Measurements from ENCODE around the gene SPATA19.

SPATA19 gene

DNA sequence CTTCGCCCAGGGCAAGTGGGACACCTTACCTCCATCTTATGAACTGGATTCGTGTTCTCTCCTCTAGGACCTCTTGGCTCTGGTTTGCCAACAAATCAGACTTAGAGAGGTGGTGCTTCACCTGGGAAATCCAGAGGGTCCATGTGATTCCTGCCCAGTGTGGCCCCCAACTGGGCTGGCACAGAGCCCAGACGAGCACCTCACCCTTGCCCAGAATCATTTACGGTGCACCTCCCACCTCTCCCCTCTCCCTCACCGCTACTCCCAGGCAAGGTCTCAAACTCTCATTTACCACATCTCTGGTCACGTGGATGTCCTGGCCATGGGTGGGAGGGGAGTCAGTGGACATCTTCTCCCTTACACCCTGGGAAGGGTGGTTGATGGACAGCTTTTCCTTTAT, 1.1 kb downstream of the SPATA19 start:
- no peak for TF ChIP-seq CTCF (conservative IDR thresholded peaks at IDR 0.05; ENCODE audit: low read depth, low read length)
- H3K4me3 ChIP-seq (ENCODE audit: low read length) = no peak overlapping the region
- no peak for DNase-seq (ENCODE audit: low read depth)

GRCh38 chr11:133843454-133843987, 1.8 kb downstream of the SPATA19 start:
- no peak for TF ChIP-seq CTCF (conservative IDR thresholded peaks at IDR 0.05; ENCODE audit: low read depth, low read length)
- no peak for DNase-seq (ENCODE audit: low read depth)
- H3K4me3 ChIP-seq (ENCODE audit: low read length) = no peak overlapping the region

GRCh38 chr11:133842730-133843129, 2.6 kb downstream of the SPATA19 start:
- no peak for TF ChIP-seq CTCF (conservative IDR thresholded peaks at IDR 0.05; ENCODE audit: low read depth, low read length)
- no peak for DNase-seq (ENCODE audit: low read depth)
- no peak overlapping the region for H3K4me3 ChIP-seq (ENCODE audit: low read length)

DNA sequence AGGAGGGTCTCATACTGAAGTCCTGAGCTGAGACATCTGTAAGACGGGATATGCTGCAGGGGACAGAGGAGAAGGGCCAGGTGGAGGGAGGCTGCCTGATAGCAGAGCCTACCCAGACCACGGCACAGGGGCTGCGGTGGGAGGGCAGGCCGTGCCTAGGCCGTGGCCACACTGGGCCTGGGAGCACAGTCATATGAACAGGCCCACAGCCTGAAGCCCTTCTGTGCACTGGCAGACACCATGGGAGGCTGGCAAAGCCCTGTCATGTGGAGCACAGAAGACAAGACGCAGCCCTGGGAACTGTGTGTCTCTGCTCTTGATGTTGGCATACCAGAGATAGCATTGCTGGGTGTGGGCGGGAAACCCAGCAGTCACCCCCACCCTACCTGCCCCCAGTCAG, 3.3 kb downstream of the SPATA19 start:
- TF ChIP-seq CTCF (conservative IDR thresholded peaks at IDR 0.05; ENCODE audit: low read depth, low read length) = no peak
- H3K4me3 ChIP-seq (ENCODE audit: low read length) = no peak overlapping the region
- DNase-seq (ENCODE audit: low read depth) = no peak

DNA sequence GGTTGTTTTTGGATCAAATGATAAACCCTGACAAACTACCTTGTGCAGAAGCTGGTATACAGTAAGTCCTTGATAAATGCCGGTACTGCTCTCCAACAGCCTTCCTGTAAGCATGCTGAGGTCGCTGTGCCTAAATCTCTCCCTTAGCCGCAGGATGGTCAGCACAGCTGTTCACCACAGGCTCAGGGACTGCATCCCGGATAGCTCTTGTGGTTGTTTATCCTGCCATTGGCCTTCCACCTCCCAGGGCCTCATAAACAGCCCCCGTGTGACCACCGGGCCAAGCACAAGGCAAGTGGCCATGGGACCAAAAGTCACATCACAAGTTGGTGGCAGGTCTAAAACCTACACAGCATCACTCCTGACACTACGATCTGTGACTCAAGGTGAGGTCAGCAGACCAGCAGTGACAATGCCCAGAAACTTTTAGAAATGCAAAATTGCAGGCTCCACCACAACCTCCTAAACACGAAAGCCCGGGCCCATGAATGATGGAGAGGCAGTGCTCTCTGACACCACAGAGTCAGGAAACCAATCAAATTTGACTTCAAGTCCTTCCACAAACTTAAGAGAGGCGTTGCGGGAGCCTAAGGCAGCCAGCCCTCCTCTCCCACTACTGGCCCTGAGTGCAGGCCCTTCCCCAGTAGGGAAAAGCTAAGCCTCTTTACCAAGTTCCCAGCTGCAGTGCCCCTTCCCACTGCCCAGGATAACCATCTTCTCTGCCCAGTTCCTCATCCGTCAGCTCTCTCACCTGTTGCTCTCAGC, 3.9 kb downstream of the SPATA19 start:
- no peak for TF ChIP-seq CTCF (conservative IDR thresholded peaks at IDR 0.05; ENCODE audit: low read depth, low read length)
- H3K4me3 ChIP-seq (ENCODE audit: low read length) = no peak overlapping the region
- DNase-seq (ENCODE audit: low read depth) = no peak

DNA sequence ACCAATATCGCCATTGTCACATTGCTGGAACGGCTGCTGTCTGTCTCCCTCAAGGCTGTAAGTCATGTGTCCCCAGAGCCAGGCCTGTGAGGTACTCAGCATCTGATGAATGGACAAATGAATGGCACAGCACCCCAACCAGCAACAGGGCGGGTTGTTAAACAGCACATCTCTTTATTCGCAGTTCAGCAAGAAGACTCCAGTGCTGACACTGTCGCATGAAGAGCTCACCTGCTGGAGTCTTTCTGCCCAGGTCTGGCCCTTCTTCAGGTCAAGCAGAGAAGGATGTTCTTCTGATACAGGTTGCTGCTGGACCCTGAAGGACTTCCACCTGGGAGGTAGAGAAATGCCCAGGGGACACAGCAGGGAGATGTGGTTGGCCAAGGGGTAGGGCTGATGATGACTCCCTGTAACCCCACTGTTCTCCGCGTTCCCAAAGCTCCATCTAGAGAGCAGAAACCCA, 4.8 kb downstream of the SPATA19 start:
- no peak for DNase-seq (ENCODE audit: low read depth)
- no peak for TF ChIP-seq CTCF (conservative IDR thresholded peaks at IDR 0.05; ENCODE audit: low read depth, low read length)
- H3K4me3 ChIP-seq (ENCODE audit: low read length) = no peak overlapping the region

Data from retinal pigment epithelial cell (primary cell).